Left lobe of liver (tissue), 2 donors: Measurements from ENCODE around the gene ZMAT5. TPM values are rescaled to one million over a fixed set of nuclear protein-coding genes. Genes with fewer than 3 reads are reported as not detected.
A peak's percentile ranks its signal among the peaks of the same experiment; 100 is the strongest.
"Not testable (repeated sequence)": the region's sequence is repeated elsewhere in the genome, so short reads cannot be mapped to it uniquely, and the experiment has no call there.

Source experiments
- ATAC-seq: fragments of 200-7000 bp; cut with Tn5 transposase; one replicate; pipeline ENCODE4 v1.9.1; 2020; ENCODE audit warnings: mild to moderate bottlenecking, moderate library complexity
- DNase-seq: peaks from one replicate; pipeline ENCODE4 v3.0.0-alpha.2; 2020; ENCODE audit warnings: low spot score
- total RNA-seq: library from RNA; stranded (reverse); gene quantifications from one replicate; pipeline ENCODE4 v1.2.1, GENCODE V29; 2021
- donor health status: DM: no; HTN: no; CAD: no; lungs with moderate emphysema.
- donor health status: DM: no; HTN: yes; CAD: no.

The ZMAT5 gene
- total RNA-seq, 1 donor from 2014 or later: 11.1 TPM

- DNase-seq: no peak
- ATAC-seq: peak; percentile 33
Observed at GRCh38 chr22:29755889-29756288, 10.9 kb downstream of the ZMAT5 start.

DNA sequence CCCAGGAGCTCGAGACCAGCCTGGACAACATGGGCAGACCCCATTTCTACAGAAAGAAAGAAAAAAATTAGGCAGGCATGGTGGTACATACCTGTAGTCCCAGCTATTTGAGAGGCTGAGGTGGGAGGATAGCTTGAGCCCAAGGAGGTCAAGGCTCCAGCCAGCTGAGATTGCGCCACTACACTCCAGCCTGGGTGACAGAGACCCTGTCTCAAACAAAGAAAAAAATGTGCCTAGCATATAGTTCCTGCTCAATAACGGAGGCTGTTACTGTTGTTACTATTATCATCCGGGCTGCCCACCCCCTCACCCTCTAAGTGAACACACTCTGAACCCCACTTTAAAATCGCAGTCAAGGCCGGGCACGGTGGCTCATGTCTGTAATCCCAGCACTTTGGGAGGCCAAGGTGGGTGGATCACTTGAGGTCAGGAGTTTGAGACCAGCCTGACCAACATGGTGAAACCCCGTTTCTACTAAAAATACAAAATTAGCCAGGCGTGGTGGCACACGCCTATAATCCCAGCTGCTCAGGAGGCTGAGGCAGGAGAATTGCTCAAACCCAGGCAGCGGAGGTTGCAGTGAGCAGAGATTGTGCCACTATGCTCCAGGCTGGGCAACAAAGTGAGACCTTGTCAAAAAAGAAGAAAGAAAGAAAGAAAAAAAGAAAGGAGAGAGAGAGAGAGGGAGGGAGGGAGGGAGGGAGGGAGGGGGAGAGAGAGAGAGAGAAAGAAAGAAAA, 12.0 kb downstream of the ZMAT5 start:
- ATAC-seq, DNase-seq: not testable (repeated sequence)

- ATAC-seq (peak; percentile 86), DNase-seq (peak; percentile 89)
Observed at GRCh38 chr22:29753808-29754657, 12.8 kb downstream of the ZMAT5 start.

DNA sequence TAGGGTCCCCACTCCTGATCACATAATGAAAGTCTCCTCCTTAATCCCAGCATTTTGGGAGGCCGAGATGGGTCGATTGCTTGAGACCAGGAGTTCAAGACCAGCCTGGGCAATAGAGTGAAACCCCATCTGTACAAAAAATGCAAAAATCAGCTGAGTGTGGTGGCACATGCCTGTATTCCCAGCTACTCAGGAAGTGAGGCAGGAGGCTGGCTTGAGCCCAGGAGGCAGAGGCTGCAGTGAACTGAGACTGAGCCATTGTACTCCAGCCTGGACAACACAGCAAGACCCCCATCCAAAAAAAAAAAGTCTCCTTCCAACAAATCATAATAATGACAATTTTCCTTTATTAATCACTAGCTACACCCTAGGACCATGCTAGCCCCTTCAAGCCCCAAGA, 15.1 kb downstream of the ZMAT5 start:
- ATAC-seq (no peak), DNase-seq (no peak)

DNA sequence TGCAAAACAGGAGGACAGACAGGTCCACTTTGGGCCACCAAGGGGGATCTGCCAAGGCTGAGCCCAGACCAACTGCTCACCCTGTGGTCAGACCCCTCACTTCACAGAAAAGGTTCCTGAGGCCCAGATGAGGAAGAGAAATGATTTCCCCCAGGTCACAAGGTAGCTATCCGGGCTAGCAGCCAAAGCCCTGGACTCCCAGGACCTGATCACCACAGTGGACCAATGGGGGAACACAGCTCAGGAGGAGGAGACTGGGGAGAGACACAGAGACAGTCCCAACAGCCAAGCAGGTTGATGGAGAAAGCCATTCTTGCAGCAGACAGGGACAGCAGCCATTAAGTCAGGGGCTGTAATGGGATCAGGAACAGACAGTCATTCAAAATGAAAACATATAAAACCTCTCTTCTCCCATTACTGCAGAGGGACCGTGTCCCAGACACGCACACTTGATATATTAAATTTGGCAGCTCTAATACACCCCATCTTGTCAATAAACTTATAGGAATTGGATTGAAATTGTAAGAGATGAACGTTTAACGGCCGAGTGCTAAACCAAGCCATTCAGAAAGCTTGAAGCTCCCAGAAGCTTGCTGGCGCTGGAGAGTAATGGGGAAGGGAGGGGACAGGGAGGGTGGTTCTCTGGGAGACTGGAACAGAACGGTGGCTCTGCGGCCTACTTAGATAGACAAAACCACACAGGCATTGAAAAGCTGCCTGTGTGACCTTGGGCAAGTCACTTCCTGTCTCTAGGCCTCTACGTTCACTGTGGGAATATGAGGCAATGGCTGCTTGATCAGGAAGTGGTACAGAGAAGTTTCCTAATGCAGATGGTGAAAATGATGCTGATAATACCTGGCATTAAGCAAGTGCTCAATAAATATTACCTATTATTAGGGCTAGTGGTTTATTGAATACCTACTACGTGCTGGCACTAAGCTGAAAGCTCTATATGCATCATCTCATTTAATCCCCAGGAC, 16.0 kb downstream of the ZMAT5 start:
- peak; percentile 87 for ATAC-seq

DNA sequence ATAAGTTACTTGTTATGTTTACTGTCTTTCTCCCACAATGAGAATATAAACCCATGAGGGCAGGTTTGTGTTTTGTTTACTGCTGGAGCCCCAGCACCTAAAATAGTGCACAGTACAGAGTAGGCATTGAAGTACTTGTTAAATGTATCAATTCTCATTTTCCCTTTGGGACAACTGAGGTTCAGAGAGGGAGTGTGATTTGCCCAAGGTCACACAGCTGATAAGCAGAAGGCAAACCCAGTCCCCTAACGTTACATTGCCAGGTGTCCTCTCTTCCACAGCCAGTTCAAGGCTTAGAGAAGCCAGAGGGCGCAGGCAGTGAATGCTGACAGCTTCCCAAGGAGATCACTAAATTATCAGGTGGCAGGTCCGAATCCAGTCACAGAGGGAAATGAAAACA, 16.8 kb downstream of the ZMAT5 start:
- DNase-seq (no peak), ATAC-seq (no peak)

More for the DNA sequence above, 16.0 kb downstream of the ZMAT5 start:
- peak; percentile 84 for DNase-seq

DNA sequence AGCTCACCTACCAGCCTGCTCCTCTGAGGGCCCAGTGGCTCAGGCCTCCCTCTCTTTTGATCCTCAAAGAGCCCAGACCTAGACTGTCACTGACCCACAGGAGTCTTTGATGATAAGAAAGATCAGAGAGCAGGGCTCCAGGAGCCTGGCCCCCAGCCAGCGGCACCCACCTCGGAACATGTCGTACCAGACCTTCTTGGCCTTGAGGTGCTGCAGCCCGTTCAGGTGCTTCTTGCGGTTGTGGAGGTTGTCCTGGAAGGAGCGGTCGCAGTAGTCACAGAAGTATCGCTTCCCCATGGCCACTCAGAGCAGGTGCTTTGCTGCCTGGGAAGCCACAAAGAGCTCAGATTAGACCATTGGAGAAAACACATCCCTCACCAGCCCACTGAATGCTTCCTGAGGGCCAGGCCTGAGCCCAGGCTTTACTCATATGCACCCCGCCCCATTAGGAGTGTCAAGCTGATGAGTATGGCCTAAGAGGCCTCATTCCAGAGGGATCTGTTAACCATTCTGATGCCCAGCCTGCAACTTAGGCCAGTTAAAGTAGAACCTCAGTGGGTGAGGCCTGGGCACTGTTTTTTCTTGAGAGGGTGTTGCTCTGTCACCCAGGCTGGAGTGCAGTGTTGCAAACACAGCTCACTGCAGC, 18.4 kb downstream of the ZMAT5 start:
- ATAC-seq (no peak), DNase-seq (no peak)

DNA sequence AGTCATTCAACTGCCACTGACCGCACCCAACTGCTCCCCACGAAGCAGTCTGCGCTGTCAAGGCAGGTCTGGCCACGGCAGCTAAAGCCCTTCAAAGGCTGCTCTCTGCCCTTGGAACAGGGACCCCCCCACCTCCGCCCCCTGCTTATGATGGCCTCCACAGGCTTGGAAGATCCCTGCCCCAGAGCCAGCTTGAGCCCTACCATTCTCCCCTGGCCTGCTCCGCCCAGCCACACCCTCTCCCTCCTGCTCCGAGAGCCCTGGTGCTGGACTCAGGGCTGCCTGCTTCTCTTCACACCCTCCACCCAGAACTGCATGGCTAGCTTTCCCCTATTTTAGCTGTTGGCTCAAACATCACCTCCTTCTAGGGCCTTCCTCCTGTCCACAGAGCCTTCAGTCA, 19.0 kb downstream of the ZMAT5 start:
- no peak for ATAC-seq
- DNase-seq: no peak

DNA sequence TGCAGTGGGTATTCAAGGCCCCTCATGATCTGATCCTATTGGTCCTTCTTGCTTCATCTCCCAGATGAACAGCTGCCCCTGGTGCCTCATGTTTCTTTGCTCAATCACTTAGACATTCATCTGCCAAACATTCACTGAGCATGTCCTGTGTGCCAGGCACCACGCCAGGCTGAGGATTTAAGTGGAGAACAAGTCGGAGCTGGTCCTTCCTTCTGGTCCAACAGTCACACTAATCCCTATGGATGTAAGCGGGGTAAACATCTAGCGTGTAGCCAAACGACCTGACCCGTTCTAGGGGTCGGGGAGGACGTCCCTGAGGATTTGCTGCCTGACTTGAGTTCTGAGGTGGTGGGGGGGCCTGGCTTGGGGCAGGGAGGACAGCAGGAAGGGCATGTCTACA, 21.9 kb downstream of the ZMAT5 start:
- ATAC-seq: peak; percentile 62

GRCh38 chr22:29742326-29742725, 24.5 kb downstream of the ZMAT5 start:
- DNase-seq: no peak
- no peak for ATAC-seq

More for the DNA sequence above, 21.9 kb downstream of the ZMAT5 start:
- DNase-seq: no peak

GRCh38 chr22:29741926-29742325, 24.9 kb downstream of the ZMAT5 start:
- ATAC-seq (no peak), DNase-seq (no peak)

DNA sequence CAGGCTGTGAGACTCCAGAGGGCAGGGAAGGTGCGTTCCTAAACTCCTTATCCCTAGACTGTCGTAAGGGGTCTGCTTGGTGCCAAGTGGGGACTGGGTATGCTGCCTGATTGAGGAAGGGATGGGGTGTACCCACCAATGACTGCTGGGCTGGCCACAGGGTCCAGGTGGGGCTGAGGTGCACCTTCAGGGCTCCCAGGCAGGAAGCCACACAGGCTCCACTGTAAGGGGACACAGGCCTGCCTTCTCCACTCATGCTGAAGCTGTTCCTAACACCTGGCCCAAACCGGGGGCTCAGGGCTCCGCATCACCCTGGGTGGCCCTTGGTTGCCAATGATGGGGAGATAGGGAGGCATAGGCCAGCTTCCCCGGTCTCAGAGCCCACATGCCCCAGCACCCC, 26.6 kb downstream of the ZMAT5 start:
- ATAC-seq: no peak
- DNase-seq: no peak

DNA sequence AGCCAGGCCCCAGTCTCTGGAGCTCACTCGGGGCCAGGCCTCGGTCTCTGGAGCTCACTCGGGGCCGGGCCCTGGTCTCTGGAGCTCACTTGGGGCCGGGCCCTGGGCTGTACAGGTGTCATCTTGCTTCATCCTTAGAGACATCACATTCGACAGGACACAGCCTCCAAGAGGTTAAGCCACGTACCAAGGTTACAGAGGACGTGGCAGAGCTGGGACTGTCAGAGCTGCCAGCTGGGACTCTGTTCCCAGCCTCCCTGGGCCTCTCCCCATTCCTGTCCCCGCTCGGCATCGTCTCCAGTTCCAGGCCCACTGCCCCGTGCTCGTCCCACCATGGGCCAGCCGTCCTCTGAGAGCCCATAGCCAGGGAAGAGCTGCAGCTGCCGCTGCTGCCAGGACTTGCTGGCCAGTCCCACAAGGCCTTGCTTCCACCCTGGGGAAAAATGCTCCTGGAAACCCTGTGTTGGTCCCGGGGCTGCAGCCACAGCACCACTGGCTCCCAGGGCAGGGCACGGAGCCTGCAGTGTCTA, 27.4 kb downstream of the ZMAT5 start:
- DNase-seq: no peak
- no peak for ATAC-seq

DNA sequence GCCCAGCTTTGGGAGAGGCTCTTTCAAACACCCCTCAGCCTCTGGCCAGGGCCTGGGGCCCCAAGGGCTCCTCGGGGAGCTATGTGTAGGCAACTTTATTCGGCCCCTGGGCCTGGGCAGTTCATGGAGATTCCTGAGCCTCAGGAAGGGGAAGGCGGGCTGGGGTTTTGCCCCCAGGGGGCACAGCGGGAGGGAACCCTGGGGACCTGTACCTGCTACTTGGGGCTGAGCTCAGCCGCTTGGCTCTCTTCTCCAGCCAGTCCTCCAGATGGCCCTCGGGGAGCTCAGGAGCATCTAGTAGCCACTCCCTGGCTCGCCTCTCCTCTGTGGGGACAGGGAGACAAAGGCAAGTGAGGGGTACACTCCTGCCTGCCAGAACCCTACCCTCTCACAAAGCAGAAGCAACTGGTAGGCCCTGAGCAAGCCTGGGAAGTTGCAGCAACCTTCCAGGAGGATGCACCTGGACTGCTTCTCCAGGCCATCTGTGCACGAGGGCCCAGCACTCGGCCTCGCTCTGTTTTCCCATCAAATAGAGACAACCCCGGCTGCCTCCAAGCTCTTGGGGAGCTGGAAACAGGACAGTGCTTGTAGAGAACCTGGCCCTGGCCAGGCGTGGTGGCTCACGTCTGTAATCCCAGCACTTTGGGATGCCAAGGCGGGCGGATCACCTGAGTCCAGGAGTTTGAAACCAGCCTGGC, 28.5 kb downstream of the ZMAT5 start:
- ATAC-seq (no peak), DNase-seq (no peak)

DNA sequence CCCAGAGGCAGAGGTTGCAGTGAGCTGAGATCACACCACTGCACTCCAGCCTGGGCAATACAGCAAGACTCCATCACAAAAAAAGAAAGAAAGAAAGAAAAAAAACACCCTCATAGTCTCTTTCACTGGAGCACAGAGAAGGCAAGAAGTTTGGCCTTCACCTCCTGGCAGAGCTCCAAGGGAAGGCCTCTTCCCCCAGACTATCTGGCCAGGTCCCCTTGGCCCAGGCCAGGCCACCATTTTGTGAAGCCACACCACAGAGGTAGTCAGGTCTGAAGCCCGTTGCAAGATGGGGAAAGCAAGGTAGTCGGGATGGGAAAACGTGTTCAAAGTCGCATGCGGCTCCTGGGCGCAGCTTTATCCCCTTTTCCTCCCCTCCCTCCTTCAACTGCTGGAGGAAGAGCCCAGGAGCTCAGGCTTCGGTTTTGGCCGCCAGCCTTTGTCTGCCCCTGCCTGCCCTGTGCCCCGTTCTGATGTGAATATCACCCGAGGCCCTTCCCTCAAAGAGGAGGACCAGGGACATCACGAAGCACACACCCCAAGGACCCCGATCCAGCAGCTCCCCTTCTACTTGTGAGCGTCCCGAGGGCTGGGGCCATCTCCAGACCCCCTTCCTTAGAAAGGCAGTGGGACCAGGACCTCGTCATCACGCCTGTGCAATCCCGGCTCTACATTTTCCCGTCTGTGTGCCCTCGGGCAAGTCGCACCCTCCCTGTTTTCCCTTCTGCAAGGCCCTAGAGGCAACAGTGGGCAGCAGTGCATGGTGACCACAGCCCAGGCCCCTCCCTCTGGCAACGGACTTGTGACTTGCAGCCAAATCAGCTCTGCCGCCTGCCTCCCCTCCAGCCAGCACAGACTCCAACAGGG, 29.3 kb downstream of the ZMAT5 start:
- ATAC-seq: no peak
- DNase-seq: no peak

DNA sequence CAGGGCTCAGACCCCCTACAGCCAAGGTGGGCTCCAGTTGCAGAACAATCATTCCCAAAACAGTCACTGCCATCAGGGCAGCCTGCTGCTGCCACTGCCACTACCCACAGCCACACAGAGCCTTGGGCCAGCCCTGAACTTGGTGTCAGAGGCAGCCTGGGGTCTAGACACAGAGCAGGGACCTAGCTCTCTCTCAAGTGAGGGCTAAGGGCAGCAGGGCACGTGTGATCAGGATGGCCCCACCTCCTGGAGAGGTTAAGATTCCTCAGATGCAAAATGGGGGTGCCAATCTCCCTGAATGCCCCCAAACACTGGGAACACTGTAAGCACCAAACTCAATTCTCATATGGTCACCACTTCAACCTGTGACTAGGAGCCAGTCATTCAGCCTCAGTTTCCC, 31.4 kb downstream of the ZMAT5 start:
- DNase-seq (no peak), ATAC-seq (no peak)

- DNase-seq: no peak
Observed at GRCh38 chr22:29734838-29735237, 32.0 kb downstream of the ZMAT5 start.

GRCh38 chr22:29734406-29734805, 32.4 kb downstream of the ZMAT5 start:
- ATAC-seq (no peak), DNase-seq (no peak)

More at GRCh38 chr22:29734838-29735237, 32.0 kb downstream of the ZMAT5 start:
- no peak for ATAC-seq
